Liver (tissue), 9 donors: ENCODE results near the gene UMAD1. TPM values are rescaled to one million over a fixed set of nuclear protein-coding genes. Genes with fewer than 3 reads are reported as not detected.

Source experiments
- DNase-seq: peaks from one replicate; pipeline ENCODE4 v3.0.0-alpha.2; 2017; ENCODE audit warnings: low spot score
- H3K27ac ChIP-seq, 2 donors: one replicate each; pipeline ENCODE4 v1.7.0; 2013; ENCODE audit warnings: inconsistent platforms in 2 of 2, low read length in 2 of 2, control low read depth in 1 of 2, low read depth in 1 of 2, mild to moderate bottlenecking in 1 of 2
- H3K27me3 ChIP-seq, 4 donors: one replicate each; pipeline versions ENCODE4 v1.6.1 to v1.7.0; 2013; ENCODE audit warnings: low read length in 3 of 4, inconsistent platforms in 1 of 4, mild to moderate bottlenecking in 1 of 4, moderate library complexity in 1 of 4; ENCODE audit not compliant: control insufficient read depth in 4 of 4, insufficient read depth in 4 of 4
- H3K36me3 ChIP-seq, 4 donors: one replicate each; pipeline versions ENCODE4 v1.6.1 to v1.7.0; 2013; ENCODE audit warnings: low read length in 3 of 4, mild to moderate bottlenecking in 3 of 4, low read depth in 1 of 4, moderate library complexity in 1 of 4; ENCODE audit not compliant: control insufficient read depth in 4 of 4, insufficient read depth in 3 of 4
- H3K4me1 ChIP-seq, 4 donors: one replicate each; pipeline versions ENCODE4 v1.6.1 to v1.7.0; 2013; ENCODE audit warnings: low read length in 3 of 4, mild to moderate bottlenecking in 3 of 4, moderate library complexity in 1 of 4; ENCODE audit not compliant: control insufficient read depth in 4 of 4, insufficient read depth in 4 of 4
- H3K4me3 ChIP-seq, 3 donors: one replicate each; pipeline versions ENCODE4 v1.6.1 to v1.7.0; 2013; ENCODE audit warnings: low read length in 3 of 3, control low read depth in 1 of 3, low read depth in 1 of 3, mild to moderate bottlenecking in 1 of 3
- H3K9ac ChIP-seq, 2 donors: one replicate each; pipeline ENCODE4 v1.7.0; 2013; ENCODE audit warnings: low read length in 2 of 2, mild to moderate bottlenecking in 2 of 2, moderate library complexity in 2 of 2, control low read depth in 1 of 2, low read depth in 1 of 2
- H3K9me3 ChIP-seq, 4 donors: one replicate each; pipeline versions ENCODE4 v1.6.1 to v1.7.0; 2013; ENCODE audit warnings: low read length in 3 of 4; ENCODE audit not compliant: control insufficient read depth in 4 of 4
- ATF3 ChIP-seq: IDR thresholded peaks from 2 replicates; pipeline ENCODE4 v1.6.1; 2016; ENCODE audit warnings: antibody characterized with exemption
- CTCF ChIP-seq: fragments of 150-350 bp; IDR thresholded peaks from 2 replicates; pipeline ENCODE4 v1.5.1; 2017; ENCODE audit warnings: improper control_type of control experiment, low read depth, low read length; ENCODE audit not compliant: missing input control
- EGR1 ChIP-seq, 2 donors: IDR thresholded peaks; 2 replicates each; pipeline ENCODE4 v1.6.1; 2016 to 2018; ENCODE audit warnings: antibody characterized with exemption in 2 of 2, low read depth in 2 of 2
- FOXA1 ChIP-seq: IDR thresholded peaks from 2 replicates; pipeline ENCODE4 v1.6.1; 2016; ENCODE audit warnings: antibody characterized with exemption
- FOXA2 ChIP-seq: IDR thresholded peaks from 2 replicates; pipeline ENCODE4 v1.6.1; 2016; ENCODE audit warnings: antibody characterized with exemption
- GABPA ChIP-seq, 2 donors: IDR thresholded peaks in 1 of 2; conservative IDR thresholded peaks in 1 of 2; 2 replicates each; pipeline ENCODE4 v1.6.1; 2016; ENCODE audit warnings: antibody characterized with exemption in 2 of 2, mild to moderate bottlenecking in 1 of 2, moderate library complexity in 1 of 2
- HNF4A ChIP-seq, 2 donors: conservative IDR thresholded peaks; 2 replicates each; pipeline ENCODE4 v1.6.1; 2016; ENCODE audit warnings: antibody characterized with exemption in 2 of 2, mild to moderate bottlenecking in 2 of 2
- HNF4G ChIP-seq: IDR thresholded peaks from 2 replicates; pipeline ENCODE4 v1.6.1; 2016; ENCODE audit warnings: antibody characterized with exemption
- JUND ChIP-seq, 2 donors: IDR thresholded peaks; 2 replicates each; pipeline ENCODE4 v1.6.1; 2016; ENCODE audit warnings: antibody characterized with exemption in 2 of 2
- MAX ChIP-seq: IDR thresholded peaks from 2 replicates; pipeline ENCODE4 v1.6.1; 2016; ENCODE audit warnings: antibody characterized with exemption
- NR2F2 ChIP-seq: IDR thresholded peaks from 2 replicates; pipeline ENCODE4 v1.6.1; 2016; ENCODE audit warnings: antibody characterized with exemption
- RAD21 ChIP-seq, 2 donors: IDR thresholded peaks; 2 replicates each; pipeline ENCODE4 v1.6.1; 2016; ENCODE audit warnings: antibody characterized with exemption in 2 of 2, mild to moderate bottlenecking in 2 of 2
- REST ChIP-seq: IDR thresholded peaks from 2 replicates; pipeline ENCODE4 v1.6.1; 2016; ENCODE audit warnings: antibody characterized with exemption, mild to moderate bottlenecking
- RXRA ChIP-seq, 2 donors: IDR thresholded peaks; 2 replicates each; pipeline ENCODE4 v1.6.1; 2017 to 2018; ENCODE audit warnings: antibody characterized with exemption in 2 of 2, mild to moderate bottlenecking in 1 of 2
- SP1 ChIP-seq: IDR thresholded peaks from 2 replicates; pipeline ENCODE4 v1.6.1; 2018; ENCODE audit warnings: antibody characterized with exemption, mild to moderate bottlenecking
- TAF1 ChIP-seq: conservative IDR thresholded peaks from 2 replicates; pipeline ENCODE4 v1.6.1; 2016; ENCODE audit warnings: antibody characterized with exemption, mild to moderate bottlenecking
- YY1 ChIP-seq: IDR thresholded peaks from 2 replicates; pipeline ENCODE4 v1.6.1; 2016; ENCODE audit warnings: antibody characterized with exemption, mild to moderate bottlenecking
- ZBTB33 ChIP-seq: IDR thresholded peaks from 2 replicates; pipeline ENCODE4 v1.6.1; 2016; ENCODE audit warnings: antibody characterized with exemption
- WGBS: extraction: QIAGEN DNeasy Blood & Tissue Kit; methylation state at CpG from one replicate; pipeline ENCODE4 v1.1.7; 2013; 5-methylcytosine and 5-hydroxymethylcytosine counted together
- polyA plus RNA-seq, 2 donors: library from polyadenylated mRNA; stranded (reverse) in 1 of 2; unstranded in 1 of 2; fragments of 200-250 nt in 1 of 2; fragments of >200 nt in 1 of 2; fragmentation: Nextera tagmentation in 1 of 2; extraction: Ambion mirVana in 1 of 2; gene quantifications; one replicate each; pipeline versions ENCODE4 v1.2.1 to v1.2.3, GENCODE V29; 2013 to 2015
- total RNA-seq, 2 donors: library from RNA; depleted of rRNA; stranded (reverse); fragments of >200 nt; gene quantifications; one replicate each; pipeline ENCODE4 v1.2.3, GENCODE V29; 2014
- donor health status: healthy.
- donor health status: healthy.
- donor health status: healthy.
- donor health status: healthy.
- donor health status: healthy.

UMAD1 gene
- total and polyA plus RNA-seq, 4 donors, result 5.9 to 12.2 (median 7.9) TPM

- H3K9ac ChIP-seq, result no peak overlapping the region
- no peaks in the 10 kb centered on the region for H3K27me3 ChIP-seq
- no peaks in the 10 kb centered on the region for H3K4me1 ChIP-seq
- DNase-seq, result no peak
- no peak for TF ChIP-seq RAD21 (IDR thresholded peaks at IDR 0.05)
- no peak for TF ChIP-seq SP1
- no peak for TF ChIP-seq HNF4A (conservative IDR thresholded peaks at IDR 0.05)
- no peak for TF ChIP-seq EGR1 (IDR thresholded peaks at IDR 0.05; ENCODE audit: low read depth in 2 of 2)
- no peak for TF ChIP-seq FOXA1
- no peak for TF ChIP-seq YY1
- TF ChIP-seq JUND (IDR thresholded peaks at IDR 0.05), result no peak
- no peak for TF ChIP-seq HNF4G
- H3K36me3 ChIP-seq, result no peaks in the 10 kb centered on the region
- H3K4me3 ChIP-seq, result no peak overlapping the region
- no peak overlapping the region for H3K27ac ChIP-seq
- H3K9me3 ChIP-seq, result no peaks in the 10 kb centered on the region
Measured at GRCh38 chr7:7620644-7621210, 19.8 kb upstream of the UMAD1 start.

GRCh38 chr7:7628476-7628875 is 12.1 kb upstream of the UMAD1 start:
- Histone ChIP-seq H3K9ac (no peak overlapping the region), H3K27me3 (no peaks in the 10 kb centered on the region), H3K9me3 (no peaks in the 10 kb centered on the region), H3K36me3 (no peaks in the 10 kb centered on the region), H3K4me1 (no peaks in the 10 kb centered on the region), H3K4me3 (no peak overlapping the region), H3K27ac (no peak overlapping the region)
- TF ChIP-seq RAD21 (IDR thresholded peaks at IDR 0.05) (no peak), GABPA (IDR thresholded peaks at IDR 0.05 in 1 of 2, conservative IDR thresholded peaks at IDR 0.05 in 1 of 2) (no peak), TAF1 (no peak), RXRA (IDR thresholded peaks at IDR 0.05) (no peak), MAX (no peak), FOXA1 (no peak), HNF4G (no peak), JUND (IDR thresholded peaks at IDR 0.05) (no peak), FOXA2 (no peak), CTCF (no peak), ZBTB33 (no peak), EGR1 (IDR thresholded peaks at IDR 0.05; ENCODE audit: low read depth in 2 of 2) (no peak), SP1 (no peak), ATF3 (no peak), YY1 (no peak), HNF4A (conservative IDR thresholded peaks at IDR 0.05) (no peak), NR2F2 (no peak), REST (no peak)
- 82% methylated on average over 1 of the region's 1 CpG for WGBS
- no peak for DNase-seq
